Effector CD4-positive, alpha-beta T cell (primary cell): ENCODE results near the gene ATP6AP2.

ENCODE experiments used
- DNase-seq: peaks from one replicate; pipeline ENCODE4 v3.0.0-alpha.2; 2020

ATP6AP2 gene

GRCh38 chrX:40646489-40647306 is 65.9 kb downstream of the ATP6AP2 start:
- peak; percentile 15 for DNase-seq

- DNase-seq: peak; percentile 95
Measured at GRCh38 chrX:40647307-40648197, 66.8 kb downstream of the ATP6AP2 start, which contains the start of gene CXorf38. TSS of gene CXorf38 (minus strand) at chrX:40647561. CDS start at chrX:40647520, 41 bp downstream.

GRCh38 chrX:40651620-40652223 is 71.0 kb downstream of the ATP6AP2 start:
- DNase-seq: peak; percentile 76

- DNase-seq: no peak
Measured at GRCh38 chrX:40652664-40653063, 71.9 kb downstream of the ATP6AP2 start.

GRCh38 chrX:40653535-40653934 is 72.8 kb downstream of the ATP6AP2 start:
- no peak for DNase-seq
